ENCODE data around the gene CEP78. TPM values are rescaled to one million over a fixed set of nuclear protein-coding genes. Genes with fewer than 3 reads are reported as not detected.
"Not testable (repeated sequence)": the region's sequence is repeated elsewhere in the genome, so short reads cannot be mapped to it uniquely, and the experiment has no call there.

Gene CEP78
- total RNA-seq, 2 donors from 2014 or later = 39.8 to 56.4 TPM

DNA sequence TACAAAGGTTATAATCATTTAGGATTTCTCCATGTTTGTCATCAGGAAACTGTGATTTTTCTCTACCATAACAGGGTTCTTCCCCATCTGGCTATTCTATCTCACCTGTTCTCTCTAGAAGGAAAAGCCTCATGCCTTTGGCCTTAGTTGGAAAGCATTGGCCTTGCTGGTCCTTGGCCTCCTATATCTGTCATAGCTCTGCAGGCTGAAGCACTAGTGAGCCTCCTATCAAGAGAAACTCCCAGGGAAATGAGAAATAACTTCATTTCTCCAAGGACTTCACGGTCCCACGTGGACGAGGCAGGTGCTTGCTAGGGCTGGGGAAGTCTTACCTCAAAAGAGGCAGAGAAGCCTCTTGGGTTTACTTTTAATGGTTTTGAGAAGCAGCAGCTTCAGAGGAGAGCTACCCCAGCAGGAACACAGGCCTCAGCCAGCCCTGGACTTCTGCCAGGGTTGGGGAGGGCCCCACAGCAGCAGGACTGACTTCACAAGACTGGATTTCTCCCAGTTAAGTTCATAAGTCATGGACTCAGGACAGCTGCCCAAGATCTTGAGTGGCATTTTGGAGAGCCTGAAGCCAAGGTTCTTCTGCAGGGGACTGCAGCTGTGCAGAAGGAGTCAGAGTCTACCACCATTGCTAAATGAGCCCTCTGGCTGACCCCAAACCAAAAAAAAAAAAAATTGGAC is 45.2 kb downstream of the CEP78 start:
- Mint-ChIP-seq H3K4me3 (no peak overlapping the region), H3K27me3 (no peaks in the 10 kb centered on the region), H3K9me3 (no peaks in the 10 kb centered on the region), H3K27ac (no peak overlapping the region), H3K36me3 (no peaks in the 10 kb centered on the region), H3K4me1 (ENCODE audit: low read depth in 2 of 2) (no peaks in the 10 kb centered on the region)
- ATAC-seq (no peak), DNase-seq (ENCODE audit: low spot score) (no peak)

DNA sequence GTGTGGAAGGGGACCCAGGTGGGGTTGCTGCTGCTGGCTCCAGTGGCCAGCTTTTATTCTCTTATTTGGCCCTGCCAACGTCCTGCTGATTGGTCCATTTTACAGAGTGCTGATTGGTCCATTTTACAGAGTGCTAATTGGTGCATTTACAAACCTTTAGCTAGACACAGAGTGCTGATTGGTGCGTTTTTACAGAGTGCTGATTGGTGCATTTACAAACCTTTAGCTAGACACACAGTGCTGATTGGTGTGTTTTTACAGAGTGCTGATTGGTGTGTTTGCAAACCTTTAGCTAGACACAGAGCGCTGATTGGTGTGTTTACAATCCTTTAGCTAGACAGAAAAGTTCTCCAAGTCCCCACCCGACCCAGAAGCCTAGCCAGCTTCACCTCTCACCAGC is 48.3 kb downstream of the CEP78 start:
- H3K27me3 Mint-ChIP-seq; H3K36me3 Mint-ChIP-seq; H3K4me3 Mint-ChIP-seq; H3K9me3 Mint-ChIP-seq; ATAC-seq; H3K4me1 Mint-ChIP-seq (ENCODE audit: low read depth in 2 of 2); DNase-seq (ENCODE audit: low spot score); H3K27ac Mint-ChIP-seq: not testable (repeated sequence)

DNA sequence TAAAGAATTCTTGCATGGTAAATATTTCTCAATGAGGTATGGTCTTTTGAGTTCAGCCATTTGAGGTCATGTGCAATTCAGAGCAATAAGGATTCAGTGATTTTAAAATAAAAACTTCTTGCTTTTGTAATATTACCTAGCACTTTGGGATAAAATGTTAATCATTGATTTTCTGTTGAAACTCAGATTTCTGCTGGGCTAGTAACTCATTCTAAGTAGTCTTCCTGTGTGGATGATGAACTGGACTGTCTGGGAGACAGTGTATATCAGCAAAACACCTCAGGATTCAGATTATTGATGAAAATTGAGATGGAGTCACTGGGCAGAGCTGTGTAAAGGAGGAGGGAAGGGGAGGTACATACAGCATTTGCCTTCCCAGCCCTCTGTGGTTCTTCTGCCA is 50.2 kb downstream of the CEP78 start:
- Mint-ChIP-seq H3K4me3 (no peak overlapping the region), H3K4me1 (ENCODE audit: low read depth in 2 of 2) (peaks cover 0 to 6% of the 10 kb centered on the region in 2 donors), H3K9me3 (no peaks in the 10 kb centered on the region), H3K36me3 (no peaks in the 10 kb centered on the region), H3K27me3 (no peaks in the 10 kb centered on the region), H3K27ac (no peak overlapping the region)
- ATAC-seq (no peak), DNase-seq (ENCODE audit: low spot score) (no peak)

DNA sequence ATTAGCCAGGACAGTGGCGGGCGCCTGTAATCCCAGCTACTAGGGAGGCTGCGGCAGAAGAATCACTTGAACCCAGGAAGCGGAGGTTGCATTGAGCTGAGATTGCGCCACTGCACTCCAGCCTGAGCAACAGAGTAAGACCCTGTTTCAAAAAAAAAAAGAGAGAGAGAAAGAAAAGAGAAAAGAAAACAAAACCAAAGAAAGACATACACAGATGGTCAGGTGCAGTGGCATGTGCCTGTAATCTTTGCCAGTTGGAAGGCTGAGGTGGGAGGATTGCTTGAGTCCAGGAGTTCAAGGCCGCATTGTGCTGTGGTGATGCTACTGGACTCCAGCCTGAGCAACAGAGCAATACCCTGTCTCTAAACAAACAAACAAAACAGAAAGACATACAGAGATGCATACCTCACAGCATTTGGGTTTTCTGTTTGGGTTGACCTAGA is 51.1 kb downstream of the CEP78 start:
- no peaks in the 10 kb centered on the region for H3K9me3 Mint-ChIP-seq
- no peak overlapping the region for H3K27ac Mint-ChIP-seq
- peaks cover 0 to 6% of the 10 kb centered on the region in 2 donors for H3K4me1 Mint-ChIP-seq (ENCODE audit: low read depth in 2 of 2)
- no peaks in the 10 kb centered on the region for H3K36me3 Mint-ChIP-seq
- H3K4me3 Mint-ChIP-seq = no peak overlapping the region
- ATAC-seq (no peak), DNase-seq (ENCODE audit: low spot score) (no peak)
- no peaks in the 10 kb centered on the region for H3K27me3 Mint-ChIP-seq

DNA sequence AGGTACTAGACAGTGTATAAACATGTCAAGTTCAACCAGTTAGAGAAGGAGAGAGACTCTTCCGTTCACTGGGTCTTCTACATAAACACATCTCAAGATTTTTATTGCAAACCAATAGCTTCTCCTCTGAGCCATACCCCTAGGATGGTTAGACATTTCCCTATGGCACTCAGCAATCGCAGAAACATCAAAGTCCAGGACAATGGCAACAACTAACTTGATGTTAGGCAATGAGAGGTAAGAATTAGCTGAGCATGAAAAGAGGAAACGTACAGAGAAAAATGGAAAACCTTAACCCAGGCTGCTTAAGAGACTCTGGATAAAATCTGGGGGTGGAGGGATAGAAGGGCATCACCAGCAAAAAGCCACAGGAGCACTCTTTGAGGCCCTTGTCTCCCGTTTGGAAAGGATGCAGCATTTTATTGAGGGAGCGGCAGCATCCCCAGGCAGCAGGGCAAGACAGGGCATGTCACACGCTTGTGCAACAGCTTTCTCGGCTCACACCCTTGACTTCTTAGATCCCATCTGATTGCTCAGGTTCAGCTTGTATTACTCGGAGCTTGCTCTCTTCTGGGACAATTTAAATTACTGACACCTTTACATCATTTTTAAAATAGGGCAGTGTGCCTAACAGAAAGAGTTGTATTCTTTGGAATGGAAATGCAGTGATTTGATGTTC is 52.5 kb downstream of the CEP78 start:
- Mint-ChIP-seq H3K36me3 (no peaks in the 10 kb centered on the region), H3K4me1 (ENCODE audit: low read depth in 2 of 2) (peaks cover 3 to 6% of the 10 kb centered on the region in 2 donors), H3K9me3 (no peaks in the 10 kb centered on the region), H3K27me3 (no peaks in the 10 kb centered on the region), H3K27ac (no peak overlapping the region), H3K4me3 (no peak overlapping the region)
- ATAC-seq = no peak
- no peak for DNase-seq (ENCODE audit: low spot score)

DNA sequence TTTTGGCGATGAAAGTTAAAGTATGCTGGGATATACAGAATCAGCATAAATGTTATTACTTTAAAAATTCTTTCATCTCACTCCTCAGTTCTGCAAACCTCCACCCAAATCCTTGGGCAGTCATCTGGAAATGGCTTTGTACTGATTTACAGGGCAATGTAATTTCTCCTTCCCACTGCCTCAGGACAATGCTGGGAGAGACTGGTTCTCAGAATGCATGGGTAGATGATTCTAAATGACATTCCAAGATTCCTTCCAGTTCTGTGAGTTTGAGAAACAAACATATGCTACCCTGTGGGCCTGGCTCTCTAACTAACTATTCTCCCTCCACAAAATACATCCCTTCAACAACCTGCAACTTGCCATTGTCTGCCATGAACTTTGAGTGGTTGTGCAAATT is 53.6 kb downstream of the CEP78 start:
- Mint-ChIP-seq H3K27ac (no peak overlapping the region), H3K4me1 (ENCODE audit: low read depth in 2 of 2) (peaks cover 3 to 6% of the 10 kb centered on the region in 2 donors), H3K36me3 (no peaks in the 10 kb centered on the region), H3K4me3 (no peak overlapping the region), H3K9me3 (no peaks in the 10 kb centered on the region), H3K27me3 (no peaks in the 10 kb centered on the region)
- no peak for ATAC-seq
- no peak for DNase-seq (ENCODE audit: low spot score)

DNA sequence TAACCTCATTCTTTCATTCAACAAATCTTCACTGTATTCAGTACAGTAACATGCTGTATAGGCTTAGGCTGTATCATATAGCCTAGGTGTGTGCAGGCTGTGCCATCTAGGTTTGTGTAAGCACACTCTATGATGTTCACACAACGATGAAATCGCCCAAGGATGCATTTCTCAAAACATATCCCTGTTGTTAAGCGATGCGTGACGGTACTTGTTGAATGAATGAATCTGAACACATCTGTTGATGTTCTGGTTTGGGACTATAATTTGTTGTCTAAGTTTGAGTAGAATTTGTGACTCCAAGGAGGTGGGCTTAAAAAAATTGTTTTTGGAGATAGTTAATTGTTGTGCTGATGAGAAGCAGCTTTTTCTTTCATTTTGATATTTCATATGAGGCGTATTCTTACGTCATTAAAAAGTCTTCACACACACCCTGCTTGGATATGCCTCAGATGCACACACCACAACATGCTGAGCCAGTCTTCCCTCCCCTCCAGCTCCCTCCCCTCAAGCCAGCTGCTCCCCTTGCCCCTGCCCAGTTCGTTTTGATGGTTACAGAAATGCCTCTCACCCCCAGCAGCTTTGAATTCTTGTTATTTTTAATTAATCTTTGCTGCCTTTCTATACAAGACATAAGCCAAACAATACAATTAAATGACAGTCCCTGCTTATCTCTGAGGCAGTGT is 55.5 kb downstream of the CEP78 start:
- no peaks in the 10 kb centered on the region for H3K27me3 Mint-ChIP-seq
- H3K9me3 Mint-ChIP-seq = no peaks in the 10 kb centered on the region
- ATAC-seq = no peak
- no peak overlapping the region for H3K4me3 Mint-ChIP-seq
- no peak overlapping the region for H3K27ac Mint-ChIP-seq
- H3K4me1 Mint-ChIP-seq (ENCODE audit: low read depth in 2 of 2) = peaks cover 7 to 11% of the 10 kb centered on the region in 2 donors
- H3K36me3 Mint-ChIP-seq = no peaks in the 10 kb centered on the region
- no peak for DNase-seq (ENCODE audit: low spot score)

DNA sequence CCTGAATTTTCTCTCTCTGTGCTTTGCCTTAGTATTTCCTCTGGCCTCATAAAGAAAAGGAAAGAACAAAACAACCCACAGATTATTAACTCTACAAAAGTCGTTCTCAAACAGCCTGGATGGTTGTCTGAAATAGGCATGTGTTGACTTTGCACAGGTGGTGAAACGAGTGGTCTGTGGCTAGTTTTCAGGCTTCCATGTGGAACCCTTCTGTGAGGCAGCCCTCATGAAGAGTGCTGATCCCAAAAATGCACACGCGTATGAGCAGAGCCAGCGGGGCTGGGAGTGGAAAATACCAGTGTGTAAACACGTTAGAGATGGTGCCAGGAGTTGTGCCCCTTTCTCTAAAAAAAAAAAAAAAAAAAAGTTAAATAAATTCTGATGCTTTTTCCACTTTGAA is 56.2 kb downstream of the CEP78 start:
- H3K9me3 Mint-ChIP-seq = no peaks in the 10 kb centered on the region
- no peaks in the 10 kb centered on the region for H3K27me3 Mint-ChIP-seq
- peaks cover 12 to 14% of the 10 kb centered on the region in 2 donors for H3K4me1 Mint-ChIP-seq (ENCODE audit: low read depth in 2 of 2)
- DNase-seq (ENCODE audit: low spot score) = no peak
- H3K4me3 Mint-ChIP-seq = no peak overlapping the region
- no peaks in the 10 kb centered on the region for H3K36me3 Mint-ChIP-seq
- H3K27ac Mint-ChIP-seq = no peak overlapping the region
- no peak for ATAC-seq

DNA sequence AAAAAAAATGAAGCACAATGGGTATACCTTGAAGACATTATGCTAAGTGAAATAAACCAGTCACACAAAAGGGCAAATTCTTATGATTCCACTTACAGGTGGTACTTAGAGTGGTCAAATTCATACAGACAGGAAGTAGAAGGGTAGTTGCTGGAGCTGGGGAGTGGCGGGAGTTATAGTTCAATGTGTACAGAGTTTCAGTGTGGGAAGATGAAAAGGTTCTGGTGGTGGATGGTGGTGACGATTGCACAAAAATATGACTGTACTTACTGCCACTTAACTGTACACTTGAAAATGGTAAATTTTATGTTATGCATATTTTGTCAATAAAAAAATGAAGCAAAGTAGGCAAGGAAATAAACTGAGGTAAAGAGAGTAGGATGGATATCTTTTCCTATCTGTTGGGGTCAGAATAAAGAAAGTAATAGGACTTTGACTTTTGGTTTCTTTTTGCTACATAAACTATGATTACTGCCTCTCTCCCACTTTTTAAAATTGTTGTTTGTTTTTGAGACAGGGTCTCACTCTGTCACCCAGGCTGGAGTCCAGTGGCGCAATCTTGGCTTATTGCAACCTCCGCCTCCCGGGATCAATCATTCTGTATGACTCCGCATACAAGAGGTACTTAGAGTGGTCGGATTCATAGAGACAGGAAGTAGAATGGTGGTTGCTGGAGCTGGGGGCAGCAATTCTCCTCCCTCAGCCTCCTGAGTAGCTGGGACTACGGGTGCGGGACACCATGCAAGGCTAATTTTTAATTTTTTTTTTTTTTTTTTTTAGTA is 57.0 kb downstream of the CEP78 start:
- Mint-ChIP-seq H3K36me3 (no peaks in the 10 kb centered on the region), H3K4me3 (peak overlapping the region; percentile 34), H3K27me3 (no peaks in the 10 kb centered on the region), H3K27ac (peak overlapping the region in 1 of 2 donors; percentile 15), H3K4me1 (ENCODE audit: low read depth in 2 of 2) (peaks cover 19 to 21% of the 10 kb centered on the region in 2 donors), H3K9me3 (no peaks in the 10 kb centered on the region)
- DNase-seq (ENCODE audit: low spot score) = no peak
- no peak for ATAC-seq

DNA sequence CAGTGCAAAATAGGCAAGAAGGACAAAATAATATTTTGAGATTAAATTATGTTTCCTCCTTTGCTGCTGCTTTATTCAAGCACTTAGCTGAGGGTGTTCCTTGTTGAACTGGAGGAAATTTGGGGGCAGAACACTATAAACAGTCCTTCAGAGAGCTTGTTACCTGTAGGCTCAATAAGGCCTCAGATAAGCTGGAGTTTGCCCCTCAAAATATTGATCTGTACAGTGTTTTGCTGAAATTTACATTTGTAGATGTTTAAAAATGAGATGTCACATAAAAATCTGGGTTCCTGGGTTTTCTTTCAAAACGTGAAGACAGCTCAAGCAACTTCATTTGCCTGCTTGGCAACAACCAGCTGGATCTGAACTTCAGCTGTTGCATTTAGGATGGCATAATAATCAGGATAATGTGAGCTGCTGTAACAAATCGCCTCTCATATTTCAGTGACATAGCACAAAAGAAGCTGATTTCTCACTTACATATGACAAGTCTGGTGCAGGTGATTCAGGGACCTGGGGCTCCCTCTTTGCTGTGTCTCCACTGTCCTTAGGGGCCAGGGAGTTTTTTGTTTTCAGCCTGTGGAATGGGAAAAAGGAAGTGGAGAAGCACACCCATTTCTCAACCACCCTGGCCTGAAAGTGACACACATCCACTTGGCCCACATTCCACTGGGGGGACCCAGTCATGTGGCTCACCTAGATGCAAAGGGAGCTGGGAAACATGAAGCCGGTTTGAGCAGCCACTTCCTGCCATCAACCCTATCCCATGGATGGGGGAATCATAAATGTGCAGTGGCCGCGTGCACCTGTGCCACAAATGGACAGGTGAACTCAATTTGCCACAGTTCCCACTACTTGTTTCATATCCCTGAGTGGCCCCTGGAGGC is 58.7 kb downstream of the CEP78 start:
- no peak overlapping the region for H3K27ac Mint-ChIP-seq
- ATAC-seq = no peak
- no peaks in the 10 kb centered on the region for H3K36me3 Mint-ChIP-seq
- peaks cover 24% of the 10 kb centered on the region in 2 donors for H3K4me1 Mint-ChIP-seq (ENCODE audit: low read depth in 2 of 2)
- DNase-seq (ENCODE audit: low spot score) = no peak
- H3K9me3 Mint-ChIP-seq = no peaks in the 10 kb centered on the region
- no peak overlapping the region for H3K4me3 Mint-ChIP-seq
- H3K27me3 Mint-ChIP-seq = peaks cover 0 to 2% of the 10 kb centered on the region in 2 donors

DNA sequence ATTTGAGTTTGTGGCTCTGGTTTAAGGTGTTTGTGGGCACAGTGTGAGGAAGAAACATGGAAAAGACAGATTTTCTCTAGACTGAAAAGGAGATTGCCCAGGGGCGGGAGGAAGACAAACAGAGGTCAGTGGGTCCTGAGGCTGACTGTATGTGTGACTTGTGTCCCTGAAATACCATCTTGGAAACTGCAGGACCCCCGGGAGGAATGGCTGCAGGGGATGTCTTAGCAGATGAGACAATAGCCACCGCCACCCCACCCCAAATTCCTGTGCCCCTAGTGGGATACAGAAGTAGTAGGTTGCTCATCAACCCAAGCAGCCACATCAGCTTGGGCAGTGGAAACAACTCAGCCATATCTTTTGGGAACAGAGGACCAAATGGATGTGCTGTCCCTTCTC is 59.3 kb downstream of the CEP78 start:
- Mint-ChIP-seq H3K9me3 (no peaks in the 10 kb centered on the region), H3K27ac (no peak overlapping the region), H3K4me3 (no peak overlapping the region), H3K36me3 (peaks cover 4% of the 10 kb centered on the region), H3K27me3 (peaks cover 0 to 5% of the 10 kb centered on the region in 2 donors), H3K4me1 (ENCODE audit: low read depth in 2 of 2) (peaks cover 24% of the 10 kb centered on the region in 2 donors)
- DNase-seq (ENCODE audit: low spot score) (no peak), ATAC-seq (no peak)

DNA sequence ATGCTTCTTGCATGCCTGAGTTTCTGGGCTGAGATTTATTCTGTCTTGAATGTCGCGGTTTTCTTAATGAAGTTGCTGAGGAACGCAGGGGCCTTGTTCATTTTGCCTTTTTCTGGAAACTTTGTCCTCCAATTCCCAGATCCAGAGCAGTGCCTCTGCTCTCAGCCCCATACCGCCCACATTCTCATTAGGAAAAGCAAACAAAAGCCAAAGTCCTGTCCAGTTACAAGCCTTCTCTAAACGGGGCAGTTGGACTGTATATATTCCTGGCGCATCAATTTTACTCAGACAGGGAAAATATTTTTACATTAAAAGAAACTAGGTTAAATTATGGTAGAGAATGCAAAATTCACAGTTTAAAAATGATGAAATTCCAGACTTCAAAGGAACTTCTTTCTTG is 59.9 kb downstream of the CEP78 start:
- H3K4me3 Mint-ChIP-seq = peak overlapping the region; percentile 88
- H3K27me3 Mint-ChIP-seq = peaks cover 0 to 5% of the 10 kb centered on the region in 2 donors
- peaks cover 24% of the 10 kb centered on the region in 2 donors for H3K4me1 Mint-ChIP-seq (ENCODE audit: low read depth in 2 of 2)
- ATAC-seq (no peak), DNase-seq (ENCODE audit: low spot score) (no peak)
- peaks cover 6% of the 10 kb centered on the region for H3K36me3 Mint-ChIP-seq
- H3K9me3 Mint-ChIP-seq = no peaks in the 10 kb centered on the region
- peak overlapping the region; percentile 92 to 93 for H3K27ac Mint-ChIP-seq
